Gastroesophageal sphincter (tissue), 4 donors: ENCODE measurements around the gene WWC2. TPM values are rescaled to one million over a fixed set of nuclear protein-coding genes. Genes with fewer than 3 reads are reported as not detected.

Source experiments
- ATAC-seq: fragments of 150-250 bp; one replicate; pipeline ENCODE4 v1.9.1; 2016; ENCODE audit warnings: mild to moderate bottlenecking, moderate library complexity
- H3K27ac ChIP-seq, 4 donors: fragments of 200-600 bp; sonication (generic) in 3 of 4; 1 replicate in 3 of 4; 2 replicates in 1 of 4; pipeline ENCODE4 v1.5.1; 2016 to 2019
- H3K27me3 ChIP-seq: fragments of 200-600 bp; sonication (generic); one replicate; pipeline ENCODE4 v1.5.1; 2019
- H3K36me3 ChIP-seq, 2 donors: fragments of 200-600 bp; sonication (generic); one replicate each; pipeline ENCODE4 v1.5.1; 2019; ENCODE audit warnings: control low read depth in 1 of 2
- H3K4me1 ChIP-seq, 3 donors: fragments of 200-600 bp; sonication (generic); 1 replicate in 2 of 3; 2 replicates in 1 of 3; pipeline ENCODE4 v1.5.1; 2016 to 2019; ENCODE audit warnings: control low read depth in 2 of 3
- H3K4me3 ChIP-seq, 2 donors: fragments of 200-600 bp; sonication (generic); one replicate each; pipeline ENCODE4 v1.5.1; 2019; ENCODE audit warnings: mild to moderate bottlenecking in 1 of 2, moderate library complexity in 1 of 2
- H3K9me3 ChIP-seq, 3 donors: fragments of 200-600 bp; sonication (generic); one replicate each; pipeline ENCODE4 v1.5.1; 2017 to 2019; ENCODE audit warnings: control low read depth in 2 of 3
- EP300 ChIP-seq: sonication (generic); formaldehyde crosslinking; IDR thresholded peaks from one replicate; pipeline ENCODE4 v1.6.1; 2017; ENCODE audit warnings: antibody characterized with exemption, mild to moderate bottlenecking
- POLR2A ChIP-seq, 2 donors: fragments of 450-650 bp; IDR thresholded peaks; one replicate each; pipeline ENCODE4 v1.6.1; 2017; ENCODE audit warnings: antibody characterized with exemption in 2 of 2, mild to moderate bottlenecking in 2 of 2, moderate library complexity in 1 of 2
- POLR2AphosphoS5 ChIP-seq: sonication (generic); formaldehyde crosslinking; IDR thresholded peaks from one replicate; pipeline ENCODE4 v1.6.1; 2017; ENCODE audit warnings: antibody characterized with exemption
- WGBS, 2 donors: methylation state at CpG; one replicate each; pipeline ENCODE4 v1.1.5; 2018; ENCODE audit warnings: low coverage in 1 of 2; 5-methylcytosine and 5-hydroxymethylcytosine counted together
- total RNA-seq, 4 donors: library from RNA; depleted of rRNA; stranded (reverse); fragments of >200 nt; gene quantifications; one replicate each; pipeline ENCODE4 v1.1.0, GENCODE V29; 2016
- TF ChIP-seq, protein P1 (sequence below), 4 experiments: fragments of 200-600 bp in 2 of 4; fragments of 450-650 bp in 2 of 4; sonication (generic) in 1 of 4; IDR thresholded peaks; one replicate each; pipeline ENCODE4 v1.5.1; 2017 to 2019; ENCODE audit warnings: antibody characterized with exemption in 4 of 4, mild to moderate bottlenecking in 2 of 4, moderate library complexity in 2 of 4

The WWC2 gene
- total RNA-seq, 4 donors from 2014 or later: 23.0 to 42.0 (median 37.2) TPM

DNA sequence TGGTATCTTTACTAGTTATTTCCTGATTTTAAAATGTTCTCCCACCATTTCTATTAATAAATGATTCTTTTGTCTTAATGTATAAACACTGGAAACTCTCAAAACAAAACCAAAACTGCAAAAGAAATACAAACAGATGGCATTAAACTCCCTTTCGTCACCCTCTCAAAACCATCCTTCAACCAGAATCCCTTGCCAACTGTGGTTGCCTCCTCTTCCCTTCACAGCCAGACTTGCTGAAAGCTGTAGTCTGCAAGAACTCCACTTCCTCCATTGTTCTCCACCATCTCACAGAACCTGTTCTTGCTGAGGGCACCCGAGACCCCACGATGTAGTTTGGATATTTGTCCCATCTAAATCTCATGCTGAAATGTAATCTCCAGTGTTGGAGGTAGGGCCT lies 96.5 kb downstream of the WWC2 start:
- H3K36me3 ChIP-seq: peaks cover 0 to 8% of the 10 kb centered on the region in 2 donors
- H3K4me1 ChIP-seq: peaks cover 0 to 3% (median 0%) of the 10 kb centered on the region in 3 donors
- no peak for ATAC-seq
- H3K27me3 ChIP-seq: no peaks in the 10 kb centered on the region
- TF ChIP-seq, protein P1, sequence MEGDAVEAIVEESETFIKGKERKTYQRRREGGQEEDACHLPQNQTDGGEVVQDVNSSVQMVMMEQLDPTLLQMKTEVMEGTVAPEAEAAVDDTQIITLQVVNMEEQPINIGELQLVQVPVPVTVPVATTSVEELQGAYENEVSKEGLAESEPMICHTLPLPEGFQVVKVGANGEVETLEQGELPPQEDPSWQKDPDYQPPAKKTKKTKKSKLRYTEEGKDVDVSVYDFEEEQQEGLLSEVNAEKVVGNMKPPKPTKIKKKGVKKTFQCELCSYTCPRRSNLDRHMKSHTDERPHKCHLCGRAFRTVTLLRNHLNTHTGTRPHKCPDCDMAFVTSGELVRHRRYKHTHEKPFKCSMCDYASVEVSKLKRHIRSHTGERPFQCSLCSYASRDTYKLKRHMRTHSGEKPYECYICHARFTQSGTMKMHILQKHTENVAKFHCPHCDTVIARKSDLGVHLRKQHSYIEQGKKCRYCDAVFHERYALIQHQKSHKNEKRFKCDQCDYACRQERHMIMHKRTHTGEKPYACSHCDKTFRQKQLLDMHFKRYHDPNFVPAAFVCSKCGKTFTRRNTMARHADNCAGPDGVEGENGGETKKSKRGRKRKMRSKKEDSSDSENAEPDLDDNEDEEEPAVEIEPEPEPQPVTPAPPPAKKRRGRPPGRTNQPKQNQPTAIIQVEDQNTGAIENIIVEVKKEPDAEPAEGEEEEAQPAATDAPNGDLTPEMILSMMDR (IDR thresholded peaks at IDR 0.05): no peak
- TF ChIP-seq POLR2AphosphoS5 (no peak), POLR2A (IDR thresholded peaks at IDR 0.05) (no peak), EP300 (no peak)
- no peaks in the 10 kb centered on the region for H3K9me3 ChIP-seq
- WGBS, 2 donors: 86 to 97% methylated on average over 2 to 3 of the region's 3 CpGs
- no peak overlapping the region for H3K27ac ChIP-seq
- no peak overlapping the region for H3K4me3 ChIP-seq

DNA sequence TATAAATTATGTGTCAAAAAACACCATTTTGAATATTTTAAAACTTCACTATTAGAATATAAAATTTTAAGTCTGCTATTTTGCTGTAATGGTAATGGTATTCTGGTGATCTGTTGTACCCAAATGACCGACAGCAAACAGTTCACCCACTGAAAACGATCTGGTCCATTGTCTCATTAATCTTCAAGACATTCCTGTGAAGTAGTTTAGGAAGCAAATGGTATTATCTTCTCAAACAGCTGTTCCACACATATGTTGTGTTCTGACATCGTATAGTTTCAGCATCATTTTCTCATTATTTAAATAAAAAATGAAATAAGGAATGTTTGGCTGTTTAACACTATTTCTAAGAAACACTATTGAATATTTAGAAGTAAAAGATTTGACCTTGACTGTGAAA lies 98.1 kb downstream of the WWC2 start:
- 66 to 68% methylated on average over 3 of the region's 3 CpGs for WGBS, 2 donors
- Histone ChIP-seq H3K4me1 (peaks cover 0 to 3% (median 0%) of the 10 kb centered on the region in 3 donors), H3K4me3 (no peak overlapping the region), H3K36me3 (peaks cover 0 to 8% of the 10 kb centered on the region in 2 donors), H3K27me3 (no peaks in the 10 kb centered on the region), H3K9me3 (no peaks in the 10 kb centered on the region), H3K27ac (no peak overlapping the region)
- TF ChIP-seq, protein P1 (IDR thresholded peaks at IDR 0.05): no peak
- no peak for TF ChIP-seq EP300
- ATAC-seq: no peak

DNA sequence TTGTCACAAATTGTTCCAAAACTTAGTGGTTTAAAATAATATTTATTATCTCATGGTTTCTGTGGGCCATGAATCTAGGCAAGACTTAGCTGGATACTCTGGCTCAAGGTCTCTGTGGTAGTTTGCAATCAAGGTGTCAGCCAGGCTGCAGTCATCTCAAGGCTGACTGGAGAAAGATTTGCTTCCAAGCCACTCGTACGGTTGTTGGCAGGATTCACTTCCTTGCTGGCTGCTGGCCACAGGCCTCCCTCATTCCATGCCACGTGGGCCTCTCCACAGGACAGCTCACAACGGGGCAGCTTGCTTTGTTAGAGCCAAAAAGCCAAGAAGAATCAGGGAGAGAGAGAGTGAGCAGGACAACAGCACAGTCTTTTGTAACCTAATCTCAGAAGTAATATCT lies 101.4 kb downstream of the WWC2 start:
- Histone ChIP-seq H3K27ac (no peak overlapping the region), H3K36me3 (peaks cover 0 to 7% of the 10 kb centered on the region in 2 donors), H3K27me3 (no peaks in the 10 kb centered on the region), H3K4me3 (no peak overlapping the region), H3K9me3 (no peaks in the 10 kb centered on the region), H3K4me1 (peaks cover 0 to 3% (median 0%) of the 10 kb centered on the region in 3 donors)
- TF ChIP-seq POLR2A (IDR thresholded peaks at IDR 0.05) (no peak), POLR2AphosphoS5 (no peak), EP300 (no peak)
- TF ChIP-seq, protein P1 (IDR thresholded peaks at IDR 0.05): no peak
- no peak for ATAC-seq
- 0 to 4% methylated on average over 1 to 3 of the region's 4 CpGs for WGBS, 2 donors

DNA sequence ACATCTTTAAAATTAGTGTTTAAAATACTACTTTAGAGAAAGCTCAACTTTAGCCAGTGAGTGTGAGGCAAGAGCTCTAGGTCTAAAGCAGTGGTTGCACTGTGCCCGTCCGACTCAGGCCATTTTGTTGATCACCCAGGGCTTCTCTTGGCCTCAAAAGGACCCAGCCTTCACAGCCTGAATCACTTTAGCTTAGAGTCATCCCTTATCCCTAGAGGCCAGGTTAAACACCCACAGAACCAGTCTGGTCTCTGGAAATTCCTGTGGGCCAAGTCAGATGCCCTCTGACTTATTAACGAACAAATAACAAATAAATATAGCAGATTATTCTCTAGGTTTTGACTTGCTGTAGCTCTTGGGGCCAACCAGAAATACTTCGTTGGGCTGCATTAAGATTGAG lies 102.3 kb downstream of the WWC2 start:
- TF ChIP-seq, protein P1 (IDR thresholded peaks at IDR 0.05): no peak
- no peak for TF ChIP-seq POLR2A (IDR thresholded peaks at IDR 0.05)
- no peak for TF ChIP-seq EP300
- TF ChIP-seq POLR2AphosphoS5: no peak
- 90 to 94% methylated on average over 2 to 3 of the region's 4 CpGs for WGBS, 2 donors
- Histone ChIP-seq H3K27ac (no peak overlapping the region), H3K4me1 (no peaks in the 10 kb centered on the region), H3K9me3 (no peaks in the 10 kb centered on the region), H3K27me3 (no peaks in the 10 kb centered on the region), H3K4me3 (no peak overlapping the region), H3K36me3 (no peaks in the 10 kb centered on the region)
- ATAC-seq: no peak

DNA sequence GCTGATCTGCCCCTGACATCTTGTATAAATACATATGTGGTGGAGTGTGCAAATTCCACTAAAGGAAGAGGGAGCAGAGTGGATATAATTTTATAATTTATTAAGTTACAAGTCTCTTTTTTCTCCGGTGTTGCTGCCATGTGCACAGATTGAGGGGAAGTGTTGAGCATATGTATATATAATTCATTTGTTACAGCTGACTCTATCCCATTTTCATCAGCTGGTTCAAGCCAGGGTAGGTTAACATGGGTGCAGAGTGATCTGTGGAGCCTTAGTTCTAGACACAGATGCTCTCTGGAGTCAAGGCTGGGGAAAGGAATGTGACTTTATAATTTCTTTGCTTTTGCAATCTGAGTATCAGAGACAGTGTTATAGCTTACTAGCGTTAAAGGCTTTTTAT lies 103.5 kb downstream of the WWC2 start:
- no peak overlapping the region for H3K4me3 ChIP-seq
- no peak overlapping the region for H3K27ac ChIP-seq
- WGBS, 2 donors: 84 to 100% methylated on average over 2 of the region's 2 CpGs
- TF ChIP-seq, protein P1 (IDR thresholded peaks at IDR 0.05): no peak
- no peak for TF ChIP-seq EP300
- no peak for TF ChIP-seq POLR2AphosphoS5
- no peak for TF ChIP-seq POLR2A (IDR thresholded peaks at IDR 0.05)
- no peaks in the 10 kb centered on the region for H3K27me3 ChIP-seq
- H3K4me1 ChIP-seq: no peaks in the 10 kb centered on the region
- H3K36me3 ChIP-seq: no peaks in the 10 kb centered on the region
- H3K9me3 ChIP-seq: no peaks in the 10 kb centered on the region
- no peak for ATAC-seq
